GM18502 (cell line): ENCODE measurements around the gene CMC1.
"Not testable (repeated sequence)": the region's sequence is repeated elsewhere in the genome, so short reads cannot be mapped to it uniquely, and the experiment has no call there.

ENCODE experiments used
- ATAC-seq: cut with Tn5 transposase; IDR thresholded peaks from one replicate; pipeline ENCODE4 v1.9.1; 2021; ENCODE audit warnings: mild to moderate bottlenecking; ENCODE audit not compliant: unreplicated experiment, poor library complexity

The CMC1 gene

DNA sequence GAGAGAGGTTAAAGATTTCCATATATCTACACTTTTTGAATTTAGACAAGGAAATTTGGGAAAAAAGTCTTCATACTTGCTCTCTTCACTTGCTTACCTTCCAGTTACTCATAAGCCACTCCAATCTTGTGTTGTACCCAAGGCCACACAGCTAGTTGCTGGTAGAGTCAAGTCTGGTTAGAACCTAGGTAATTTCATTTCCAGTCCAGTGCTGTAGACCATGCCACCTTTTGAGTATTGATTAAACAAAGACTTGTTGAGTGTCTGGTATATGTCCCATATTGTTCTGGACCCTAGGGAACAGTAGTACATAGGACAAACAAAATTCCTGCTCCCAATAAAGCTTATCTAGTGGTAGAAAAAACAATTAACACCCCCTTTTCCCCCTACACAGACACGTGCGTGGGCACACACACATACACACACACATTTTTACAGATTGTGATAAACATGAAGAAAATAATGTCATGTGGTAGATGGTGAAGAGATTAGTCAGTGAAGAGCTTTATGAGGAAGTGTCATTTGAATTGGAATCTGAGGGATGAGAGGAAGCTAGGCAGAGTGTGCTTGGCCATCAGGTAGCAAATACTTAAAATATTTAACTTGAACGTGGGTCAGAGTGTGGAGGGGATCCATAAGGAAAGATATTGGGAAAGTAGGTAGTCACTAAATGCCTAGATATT, 2.1 kb downstream of the CMC1 start:
- no peak for ATAC-seq

DNA sequence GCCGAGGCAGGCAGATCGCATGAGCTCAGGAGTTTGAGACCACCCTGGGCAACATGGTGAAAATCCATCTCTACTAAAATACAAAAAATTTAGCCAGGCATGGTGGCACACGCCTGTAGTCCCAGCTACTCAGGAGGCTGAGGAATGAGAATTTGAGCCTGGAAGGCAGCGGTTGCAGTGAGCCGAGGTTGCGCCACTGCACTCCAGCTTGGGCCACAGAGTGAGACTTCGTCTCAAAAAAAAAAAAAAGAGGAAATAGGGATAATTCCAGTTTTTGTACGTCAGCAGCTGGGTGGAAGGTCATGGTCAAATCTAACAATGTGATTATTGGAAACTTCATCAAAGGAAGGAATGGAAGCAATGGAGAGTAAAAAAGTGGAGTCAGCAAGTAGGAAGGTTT, 3.1 kb downstream of the CMC1 start:
- ATAC-seq, result no peak

DNA sequence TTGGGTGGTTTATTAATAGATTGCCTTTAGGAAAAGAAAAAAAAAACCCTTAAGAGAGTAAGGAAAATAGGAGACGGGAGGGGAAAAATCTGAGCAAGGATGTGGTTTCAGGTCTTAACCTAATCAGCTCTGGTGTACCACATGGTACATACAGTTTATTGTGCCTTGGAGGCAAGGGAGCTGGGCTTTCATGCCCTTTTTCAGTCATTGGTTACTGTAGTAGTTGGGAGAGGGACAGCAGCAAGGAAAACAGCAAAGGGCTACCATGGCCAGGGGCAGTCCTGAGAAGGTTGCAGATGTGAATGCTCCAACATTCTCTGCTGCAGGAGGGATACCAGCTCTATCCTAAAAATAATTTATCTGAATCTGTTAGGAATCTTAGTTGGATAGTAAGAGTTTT, 5.9 kb downstream of the CMC1 start:
- ATAC-seq, result no peak

DNA sequence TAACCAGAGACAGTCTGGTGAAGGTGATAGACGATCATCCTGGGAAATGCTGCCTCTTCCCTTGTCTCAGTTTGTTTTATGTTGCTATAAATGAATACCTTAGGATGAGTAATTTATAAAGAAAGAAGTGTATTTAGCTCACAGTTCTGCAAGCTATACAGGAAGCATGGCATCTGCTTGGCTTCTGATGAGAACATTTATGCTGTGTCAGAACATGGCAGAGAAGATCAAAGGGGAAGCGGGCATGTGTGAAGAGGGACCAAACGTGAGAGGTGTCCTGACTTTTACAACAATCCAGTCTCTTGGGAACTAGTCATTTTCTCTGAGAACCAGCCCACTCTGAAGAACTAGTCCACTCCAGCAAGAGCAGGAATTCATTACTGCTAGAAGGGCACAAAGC, 9.6 kb downstream of the CMC1 start:
- ATAC-seq, result no peak

DNA sequence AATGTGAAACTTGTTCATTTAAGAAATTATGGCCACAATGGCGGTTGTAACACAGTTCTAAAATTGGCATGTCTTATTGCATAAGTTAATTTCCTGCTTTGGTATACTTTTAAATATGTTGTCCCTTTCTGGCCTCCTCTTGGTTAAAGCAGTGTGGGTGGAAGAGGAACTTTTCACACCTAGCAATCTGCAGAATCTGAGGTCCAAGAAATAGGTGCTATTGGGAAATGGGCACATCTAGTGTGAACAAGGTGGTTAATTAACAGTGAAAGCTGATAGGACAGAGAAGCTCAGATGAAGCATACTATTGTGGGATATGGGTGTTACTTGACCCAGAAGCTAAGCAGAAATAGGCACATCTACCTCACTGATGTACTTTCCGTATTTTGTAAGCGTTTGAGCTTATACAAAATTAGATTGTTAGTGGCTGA, 10.6 kb downstream of the CMC1 start:
- no peak for ATAC-seq

DNA sequence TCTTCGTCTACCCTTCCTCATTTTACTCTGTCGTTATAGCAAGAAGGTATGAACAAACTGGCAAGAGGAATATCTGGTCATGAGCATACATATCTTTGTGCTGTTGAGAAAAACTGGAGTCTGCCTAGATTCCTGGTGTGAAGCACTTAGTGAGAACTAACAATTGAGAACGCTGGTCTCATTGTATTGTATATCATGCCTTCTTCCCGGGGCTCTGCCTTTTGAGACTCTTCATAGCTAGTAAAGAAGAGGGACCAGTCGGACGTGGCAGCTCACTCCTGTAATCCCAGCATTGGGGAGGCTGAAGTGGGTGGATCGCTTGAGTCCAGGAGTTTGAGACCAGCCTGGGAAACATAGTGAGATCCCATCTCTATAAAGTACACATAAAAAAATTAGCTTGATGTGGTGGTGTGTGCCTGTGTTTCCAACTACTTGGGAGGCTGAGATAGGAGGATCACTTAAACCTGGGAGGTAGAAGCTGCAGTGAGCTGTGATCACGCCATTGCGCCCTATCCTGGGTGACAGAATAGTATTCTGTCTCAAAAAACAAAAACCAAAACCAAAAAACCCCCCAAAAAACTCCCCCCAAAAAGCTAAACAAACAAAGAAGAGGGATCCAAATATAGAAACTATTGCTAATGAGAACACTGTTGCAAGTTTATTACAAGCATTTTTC, 11.8 kb downstream of the CMC1 start:
- no peak for ATAC-seq

DNA sequence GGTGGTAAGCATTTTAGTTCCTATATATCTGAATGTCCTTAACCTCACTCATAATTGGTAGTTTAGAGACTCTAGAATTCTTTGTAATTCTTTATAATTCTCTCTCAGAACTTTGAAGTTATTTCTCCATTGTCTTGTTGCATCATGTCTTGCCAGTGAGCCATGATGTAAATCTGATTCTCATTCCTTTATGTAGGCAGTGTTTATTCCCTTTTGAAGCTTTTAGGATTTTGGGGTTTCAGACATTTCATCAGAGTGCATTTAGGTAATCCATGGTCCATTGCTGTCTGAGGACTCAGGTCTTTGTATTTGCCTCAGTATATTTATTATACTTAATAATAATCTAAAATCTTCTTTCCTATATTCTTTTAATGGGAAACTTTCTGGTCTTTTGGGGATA, 20.6 kb downstream of the CMC1 start:
- no peak for ATAC-seq

DNA sequence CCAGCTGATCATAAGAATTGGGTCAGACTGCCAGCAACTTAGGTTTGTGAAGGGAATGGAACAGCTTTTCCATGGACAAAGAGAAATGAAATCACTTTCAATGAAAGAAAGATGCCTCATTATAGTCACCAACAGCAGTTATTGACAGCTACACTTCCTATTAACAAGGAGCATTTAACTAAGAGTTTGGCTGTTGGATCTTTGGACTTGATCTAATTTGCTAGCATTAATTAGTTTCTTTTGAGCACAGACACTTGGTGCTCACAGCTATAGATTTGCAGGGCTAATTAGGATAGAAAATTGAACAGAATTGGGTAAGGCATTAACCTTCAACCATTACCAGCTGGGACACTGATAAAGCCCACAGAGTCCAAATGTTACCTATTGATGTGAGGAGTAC, 24.2 kb downstream of the CMC1 start:
- ATAC-seq, result no peak

DNA sequence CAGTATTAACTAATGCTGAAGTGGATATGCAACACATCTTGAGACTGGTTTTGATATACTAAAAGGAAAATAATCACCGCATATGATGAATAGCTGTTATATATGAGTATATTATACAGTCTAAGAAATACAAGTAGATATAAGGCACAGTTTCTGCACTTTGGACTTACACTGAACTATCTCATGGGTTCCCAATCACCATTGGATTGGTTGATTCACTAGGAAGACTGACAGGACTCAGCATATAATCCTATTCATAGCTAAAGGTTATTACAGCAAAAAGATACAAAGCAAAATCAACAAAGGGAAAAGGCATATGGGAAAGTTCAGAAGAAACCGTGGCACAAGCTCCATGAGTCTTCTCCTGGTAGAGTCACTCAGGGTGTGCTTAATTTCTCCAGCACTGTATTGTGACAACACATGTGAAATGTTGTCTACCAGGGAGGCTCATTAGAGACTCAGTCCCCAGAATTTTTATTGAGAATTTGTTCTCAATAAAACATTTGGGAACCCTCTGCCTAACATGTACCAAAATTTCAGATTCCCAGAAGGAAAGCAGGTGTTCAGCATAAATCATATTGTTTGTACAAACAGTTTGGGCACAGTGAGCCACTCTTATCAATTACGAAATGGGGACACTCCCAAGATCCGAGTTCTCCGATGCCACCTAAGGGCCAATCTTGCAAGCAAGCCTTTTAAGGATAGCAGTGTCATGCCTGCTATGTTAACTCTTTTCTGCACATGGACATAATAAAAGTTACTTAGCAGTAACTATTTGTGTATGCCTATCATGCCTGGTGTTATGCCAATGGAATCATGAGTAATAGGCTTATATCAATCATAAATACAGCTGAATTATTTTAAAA, 26.8 kb downstream of the CMC1 start:
- ATAC-seq, result no peak

DNA sequence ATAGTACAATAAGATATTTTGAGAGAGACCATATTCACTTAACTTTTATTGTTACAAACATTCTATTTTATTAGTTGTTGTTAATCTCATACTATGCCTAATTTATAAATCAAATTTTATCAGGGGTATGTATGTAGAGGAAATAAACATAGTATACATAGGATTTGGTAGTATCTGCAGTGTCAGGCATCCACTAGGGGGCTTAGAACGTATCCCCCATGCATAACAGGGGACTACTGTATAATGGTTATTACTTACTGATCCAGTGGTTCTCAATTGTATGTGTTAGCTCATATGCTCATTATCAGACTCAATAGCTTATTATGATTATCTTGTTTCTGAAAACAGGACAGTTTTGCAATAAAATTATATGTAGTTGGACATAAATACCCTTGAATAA, 27.6 kb downstream of the CMC1 start:
- peak; percentile 58 for ATAC-seq

DNA sequence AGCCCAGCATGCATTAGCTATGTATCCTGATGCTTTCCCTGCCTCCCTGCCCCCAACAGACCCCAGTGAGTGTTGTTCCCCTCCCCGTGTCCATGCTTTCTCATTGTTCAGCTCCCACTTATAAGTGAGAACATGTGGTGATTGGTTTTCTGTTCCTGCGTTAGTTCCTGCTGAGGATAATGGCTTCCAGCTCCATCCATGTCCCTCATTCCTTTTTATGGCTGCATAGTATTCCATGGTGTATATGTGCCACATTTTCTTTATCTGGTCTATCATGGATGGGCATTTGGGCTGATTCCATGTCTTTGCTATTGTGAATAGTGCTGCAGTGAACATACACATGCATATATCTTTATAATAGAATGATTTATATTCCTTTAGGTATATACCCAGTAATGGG, 28.5 kb downstream of the CMC1 start:
- ATAC-seq, result not testable (repeated sequence)

DNA sequence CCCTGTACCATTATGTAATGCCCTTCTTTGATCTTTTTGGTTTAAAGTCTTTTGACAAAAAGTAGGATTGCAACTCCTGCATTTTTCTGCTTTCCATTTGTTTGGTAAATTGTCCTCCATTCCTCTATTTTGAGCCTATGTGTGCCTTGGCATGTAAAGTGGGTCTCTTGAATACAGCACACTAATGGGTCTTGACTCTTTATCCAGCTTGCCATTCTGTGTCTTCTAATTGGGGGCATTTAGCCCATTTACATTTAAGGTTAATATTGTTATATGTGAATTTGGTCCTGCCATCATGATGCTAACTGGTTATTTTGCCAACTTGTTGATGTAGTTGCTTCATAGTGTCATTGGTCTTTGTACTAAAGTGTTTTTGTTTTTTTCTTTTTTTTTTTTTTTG, 32.4 kb downstream of the CMC1 start:
- ATAC-seq, result no peak

DNA sequence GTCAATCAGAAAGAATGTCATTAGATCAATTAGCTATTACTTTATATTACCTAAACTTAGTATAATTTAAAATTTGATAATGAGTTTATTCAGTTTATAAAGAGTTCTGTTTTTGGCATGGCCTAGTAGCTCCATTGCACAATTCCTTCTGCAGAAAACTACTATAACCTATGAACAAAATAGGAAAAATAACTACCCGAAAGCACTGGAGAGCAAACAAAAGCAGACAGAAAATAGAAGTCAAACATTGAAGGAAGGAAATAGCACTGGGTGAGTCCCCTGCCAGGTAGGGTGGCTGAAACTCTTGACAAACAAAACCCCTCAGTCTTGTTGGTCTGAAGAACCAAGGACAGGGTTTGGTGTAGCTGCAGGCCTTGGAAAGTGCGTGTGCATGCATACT, 37.5 kb downstream of the CMC1 start:
- no peak for ATAC-seq

DNA sequence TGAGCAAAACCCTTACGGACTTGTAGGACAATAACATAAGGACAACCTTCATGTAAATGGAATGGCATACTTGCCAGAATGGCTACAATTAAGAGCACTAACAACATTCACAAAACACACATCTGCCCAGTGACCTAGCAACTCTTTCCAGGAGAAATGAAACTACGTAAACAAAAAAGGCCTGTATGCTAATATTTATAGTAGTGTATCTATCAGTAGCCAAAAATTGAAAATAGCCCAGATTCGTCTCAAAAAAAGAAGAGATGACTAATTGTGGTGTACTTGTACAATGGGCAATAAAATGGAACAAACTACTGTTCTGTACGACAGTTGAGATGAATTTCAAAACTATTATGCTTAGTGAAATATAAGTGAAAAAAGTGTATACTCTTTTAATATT, 38.4 kb downstream of the CMC1 start:
- ATAC-seq, result no peak

DNA sequence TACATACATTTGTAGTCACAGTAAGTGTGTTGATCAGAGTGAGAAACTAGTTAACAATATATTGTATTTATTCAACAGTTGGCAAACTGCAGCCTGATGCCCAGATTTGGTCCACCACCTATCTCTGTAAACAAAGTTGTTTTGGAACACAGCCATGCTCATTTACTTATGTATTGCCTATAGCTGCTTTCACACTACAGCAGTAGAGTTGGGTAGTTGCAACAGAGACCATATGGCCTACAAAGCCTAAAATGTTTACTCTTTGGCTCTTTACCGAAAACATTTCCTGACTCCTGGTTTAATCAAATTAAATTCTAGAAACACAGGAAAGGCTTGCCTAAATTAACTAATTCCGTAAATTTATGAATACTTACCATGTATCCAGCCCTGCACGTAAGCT, 39.4 kb downstream of the CMC1 start:
- ATAC-seq, result no peak

DNA sequence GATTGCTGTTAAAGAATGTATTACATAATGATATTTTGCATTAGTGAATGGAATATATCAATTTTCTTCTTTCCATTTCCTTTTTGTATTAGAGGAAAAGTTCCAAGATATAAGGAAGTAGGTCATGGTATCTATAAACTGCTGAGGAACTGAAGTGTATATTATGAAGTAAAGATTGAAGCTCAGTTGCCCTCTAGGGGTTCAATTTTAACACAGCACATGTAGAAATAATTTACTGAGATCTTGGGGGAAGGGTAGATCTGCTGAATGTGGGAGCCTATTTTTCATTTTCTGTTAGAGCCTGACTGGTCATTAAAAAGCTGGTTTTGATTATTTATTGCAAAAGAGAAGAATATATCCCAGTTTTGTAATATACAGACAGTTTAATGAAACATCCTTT, 45.2 kb downstream of the CMC1 start:
- ATAC-seq, result peak; percentile 93

DNA sequence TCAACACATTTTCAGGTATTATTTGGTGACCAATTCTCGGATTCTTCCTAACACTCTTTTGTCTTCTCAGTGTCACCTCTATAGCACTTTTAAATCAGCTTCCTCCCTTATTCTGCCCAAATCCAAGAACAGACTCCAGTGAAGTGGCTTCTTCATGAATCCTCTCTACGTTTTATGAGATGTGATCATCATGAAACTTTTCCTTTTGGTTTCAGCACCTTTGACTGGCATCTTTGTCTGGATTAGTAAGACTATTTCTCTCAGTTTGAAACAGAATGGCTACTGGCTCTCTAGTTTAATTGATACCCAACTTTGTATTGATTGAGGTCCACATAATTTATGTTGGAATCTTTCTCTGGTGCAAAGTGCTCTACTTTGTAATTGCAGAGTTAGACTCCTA, 45.6 kb downstream of the CMC1 start:
- ATAC-seq, result no peak

DNA sequence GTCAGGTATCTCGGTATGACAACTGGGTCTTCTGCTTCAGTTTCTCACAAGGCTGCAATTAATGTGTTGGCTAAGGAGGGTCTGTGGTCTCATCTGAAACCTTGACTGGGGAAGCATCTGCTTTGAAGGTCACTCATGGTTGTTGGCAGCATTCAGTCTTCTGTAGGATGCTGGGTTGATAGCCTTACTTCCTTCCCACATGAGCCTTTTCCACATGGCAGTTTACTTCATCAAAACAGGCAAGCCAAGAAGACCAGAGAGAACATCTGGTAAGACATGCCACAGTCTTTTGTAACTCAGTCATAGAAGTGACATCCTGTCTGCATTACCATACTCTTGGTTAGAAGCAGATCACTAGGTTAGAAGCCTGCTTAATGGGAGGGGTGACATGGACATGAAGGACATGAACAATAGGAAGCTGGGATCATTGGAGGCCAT, 49.5 kb downstream of the CMC1 start:
- no peak for ATAC-seq

DNA sequence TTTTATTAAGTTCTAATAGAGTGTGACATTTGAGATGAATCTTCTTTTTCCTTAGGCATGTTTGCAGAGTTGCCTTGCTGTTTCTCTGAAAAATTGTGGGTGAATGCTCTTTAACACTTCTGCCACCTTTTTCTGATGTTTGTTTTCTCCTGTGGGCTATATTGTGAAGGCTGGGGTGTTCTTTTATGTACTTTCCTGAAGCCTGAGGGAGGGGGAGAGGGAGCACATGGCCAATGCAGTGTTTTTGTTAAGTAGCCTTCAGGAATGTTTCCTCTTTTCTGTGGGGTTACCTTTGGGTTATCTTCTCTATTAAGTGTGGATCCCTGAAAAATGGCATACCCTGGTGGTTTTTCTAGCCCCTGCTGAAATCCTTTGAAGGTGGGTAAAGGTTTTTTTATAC, 50.2 kb downstream of the CMC1 start:
- no peak for ATAC-seq

DNA sequence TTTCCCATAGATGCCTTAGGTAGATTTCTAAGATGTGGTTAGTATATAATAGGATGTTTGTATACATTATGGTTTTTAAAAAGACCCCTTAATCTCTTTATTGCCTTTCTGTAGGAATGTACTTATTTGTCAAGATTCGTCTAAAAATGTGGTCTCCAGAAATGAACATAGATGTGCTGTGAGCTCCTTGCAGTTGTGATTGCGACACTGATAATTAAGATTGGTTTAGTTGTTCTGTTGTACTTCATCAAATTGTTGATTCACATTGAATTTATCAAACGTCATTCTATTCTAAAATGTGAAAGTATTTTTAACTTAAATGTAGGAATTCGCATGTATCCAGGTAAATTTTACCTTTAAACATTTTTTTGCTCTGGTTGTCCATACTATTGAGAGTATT, 51.2 kb downstream of the CMC1 start:
- no peak for ATAC-seq

DNA sequence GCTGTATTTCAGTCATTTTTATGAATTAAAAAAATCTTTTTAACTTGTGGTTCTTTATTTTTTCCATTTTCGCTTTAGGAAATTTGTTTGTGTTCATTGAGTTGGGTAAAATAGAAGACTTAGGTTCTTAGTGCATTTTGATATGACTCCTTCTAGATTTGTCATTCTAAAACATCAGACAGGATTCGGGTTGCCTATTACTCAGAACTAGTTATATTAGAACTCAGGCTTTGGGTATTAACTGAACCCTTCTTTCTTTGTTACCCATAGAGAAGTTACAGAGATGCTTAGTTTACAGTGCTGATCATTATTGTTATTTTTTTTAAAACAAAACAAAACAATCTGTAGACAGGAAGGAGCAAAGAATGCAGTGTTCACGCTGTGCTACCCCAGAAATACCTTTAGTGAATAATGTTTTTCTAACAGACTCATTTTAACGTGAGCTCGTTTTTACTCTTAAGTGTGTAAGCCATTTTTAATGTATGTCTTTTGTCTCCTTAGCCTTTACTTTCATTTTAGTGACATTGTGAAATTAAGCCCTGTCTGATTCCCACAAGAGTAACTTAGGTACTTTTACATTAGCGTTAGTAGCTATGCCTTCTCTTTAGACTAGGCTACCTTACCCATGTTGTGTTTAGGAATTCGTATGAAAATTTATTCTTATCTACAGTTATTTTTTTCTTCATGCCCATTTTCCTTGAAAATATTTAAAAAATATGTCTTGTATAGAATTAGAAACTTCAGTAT, 53.4 kb downstream of the CMC1 start:
- no peak for ATAC-seq
